DLD1 (cell line): ENCODE data around the gene MOCS3.

Experiments
- in situ Hi-C: cut with HindIII; loops from 2 replicates; pipeline ENCODE4 v1.10.0; 2017; ENCODE audit warnings: low sequenced_read_pairs

MOCS3 gene

GRCh38 chr20:50980851-50981713, 22.5 kb downstream of the MOCS3 start:
- in situ Hi-C loops, result no loop called here

- in situ Hi-C loops, result no loop called here
Observed at GRCh38 chr20:50981714-50982048, 23.1 kb downstream of the MOCS3 start.

- in situ Hi-C loops, result no loop called here
Observed at GRCh38 chr20:50982363-50982762, 23.7 kb downstream of the MOCS3 start.

- in situ Hi-C loops, result no loop called here
Observed at GRCh38 chr20:50983321-50983720, 24.7 kb downstream of the MOCS3 start.

- in situ Hi-C loops, result no loop called here
Observed at GRCh38 chr20:50987493-50988210, 29.0 kb downstream of the MOCS3 start.

- in situ Hi-C loops, result no loop called here
Observed at GRCh38 chr20:50991076-50991475, 32.5 kb downstream of the MOCS3 start.

- in situ Hi-C loops, result no loop called here
Observed at GRCh38 chr20:50992336-50992732, 33.7 kb downstream of the MOCS3 start.

- in situ Hi-C loops, result no loop called here
Observed at GRCh38 chr20:50992733-50993457, 34.3 kb downstream of the MOCS3 start.

GRCh38 chr20:50993876-50994275, 35.3 kb downstream of the MOCS3 start:
- in situ Hi-C loops, result no loop called here

- in situ Hi-C loops, result no loop called here
Observed at GRCh38 chr20:50995506-50995905, 36.9 kb downstream of the MOCS3 start.

- in situ Hi-C loops, result no loop called here
Observed at GRCh38 chr20:50996901-50997865, 38.6 kb downstream of the MOCS3 start.

GRCh38 chr20:50999355-50999754, 40.7 kb downstream of the MOCS3 start:
- in situ Hi-C loops, result no loop called here

GRCh38 chr20:51001430-51002265, 43.0 kb downstream of the MOCS3 start:
- in situ Hi-C loops, result loop anchor here (25.0 kb wide), 1 partner anchor 311 kb away; no protein-coding TSS in a partner anchor

- in situ Hi-C loops, result loop anchor here (25.0 kb wide), 1 partner anchor 310 kb away; no protein-coding TSS in a partner anchor
Observed at GRCh38 chr20:51002633-51003032, 44.0 kb downstream of the MOCS3 start.

- in situ Hi-C loops, result loop anchor here (25.0 kb wide), 1 partner anchor 309 kb away; no protein-coding TSS in a partner anchor
Observed at GRCh38 chr20:51003753-51004152, 45.1 kb downstream of the MOCS3 start.

- in situ Hi-C loops, result loop anchor here (25.0 kb wide), 1 partner anchor 308 kb away; no protein-coding TSS in a partner anchor
Observed at GRCh38 chr20:51004305-51004727, 45.7 kb downstream of the MOCS3 start.

GRCh38 chr20:51004781-51005180, 46.2 kb downstream of the MOCS3 start:
- in situ Hi-C loops, result loop anchor here (25.0 kb wide), 1 partner anchor 308 kb away; no protein-coding TSS in a partner anchor

- in situ Hi-C loops, result loop anchor here (25.0 kb wide), 1 partner anchor 307 kb away; no protein-coding TSS in a partner anchor
Observed at GRCh38 chr20:51005214-51005613, 46.6 kb downstream of the MOCS3 start.

GRCh38 chr20:51008718-51009117, 50.1 kb downstream of the MOCS3 start:
- in situ Hi-C loops, result loop anchor here (25.0 kb wide), 1 partner anchor 304 kb away; no protein-coding TSS in a partner anchor
